Gastroesophageal sphincter (tissue), 4 donors: ENCODE data around the gene SMARCE1. TPM values are rescaled to one million over a fixed set of nuclear protein-coding genes. Genes with fewer than 3 reads are reported as not detected.

ENCODE experiments used
- ATAC-seq: fragments of 150-250 bp; one replicate; pipeline ENCODE4 v1.9.1; 2016; ENCODE audit warnings: mild to moderate bottlenecking, moderate library complexity
- H3K27ac ChIP-seq, 4 donors: fragments of 200-600 bp; sonication (generic) in 3 of 4; 1 replicate in 3 of 4; 2 replicates in 1 of 4; pipeline ENCODE4 v1.5.1; 2016 to 2019
- H3K27me3 ChIP-seq: fragments of 200-600 bp; sonication (generic); one replicate; pipeline ENCODE4 v1.5.1; 2019
- H3K36me3 ChIP-seq, 2 donors: fragments of 200-600 bp; sonication (generic); one replicate each; pipeline ENCODE4 v1.5.1; 2019; ENCODE audit warnings: control low read depth in 1 of 2
- H3K4me1 ChIP-seq, 3 donors: fragments of 200-600 bp; sonication (generic); 1 replicate in 2 of 3; 2 replicates in 1 of 3; pipeline ENCODE4 v1.5.1; 2016 to 2019; ENCODE audit warnings: control low read depth in 2 of 3
- H3K4me3 ChIP-seq, 2 donors: fragments of 200-600 bp; sonication (generic); one replicate each; pipeline ENCODE4 v1.5.1; 2019; ENCODE audit warnings: mild to moderate bottlenecking in 1 of 2, moderate library complexity in 1 of 2
- H3K9me3 ChIP-seq, 3 donors: fragments of 200-600 bp; sonication (generic); one replicate each; pipeline ENCODE4 v1.5.1; 2017 to 2019; ENCODE audit warnings: control low read depth in 2 of 3
- CTCF ChIP-seq, 4 experiments: fragments of 200-600 bp in 2 of 4; fragments of 450-650 bp in 2 of 4; sonication (generic) in 1 of 4; IDR thresholded peaks; one replicate each; pipeline ENCODE4 v1.5.1; 2017 to 2019; ENCODE audit warnings: antibody characterized with exemption in 4 of 4, mild to moderate bottlenecking in 2 of 4, moderate library complexity in 2 of 4
- EP300 ChIP-seq: sonication (generic); formaldehyde crosslinking; IDR thresholded peaks from one replicate; pipeline ENCODE4 v1.6.1; 2017; ENCODE audit warnings: antibody characterized with exemption, mild to moderate bottlenecking
- POLR2A ChIP-seq, 2 donors: fragments of 450-650 bp; IDR thresholded peaks; one replicate each; pipeline ENCODE4 v1.6.1; 2017; ENCODE audit warnings: antibody characterized with exemption in 2 of 2, mild to moderate bottlenecking in 2 of 2, moderate library complexity in 1 of 2
- POLR2AphosphoS5 ChIP-seq: sonication (generic); formaldehyde crosslinking; IDR thresholded peaks from one replicate; pipeline ENCODE4 v1.6.1; 2017; ENCODE audit warnings: antibody characterized with exemption
- WGBS, 2 donors: methylation state at CpG; one replicate each; pipeline ENCODE4 v1.1.5; 2018; ENCODE audit warnings: low coverage in 1 of 2; 5-methylcytosine and 5-hydroxymethylcytosine counted together
- total RNA-seq, 4 donors: library from RNA; depleted of rRNA; stranded (reverse); fragments of >200 nt; gene quantifications; one replicate each; pipeline ENCODE4 v1.1.0, GENCODE V29; 2016

Gene SMARCE1
- total RNA-seq, 4 donors from 2014 or later = 102 to 131 (median 109) TPM

- Histone ChIP-seq H3K27me3 (no peaks in the 10 kb centered on the region), H3K4me1 (peaks cover 7 to 56% (median 13%) of the 10 kb centered on the region in 3 donors), H3K4me3 (peak overlapping the region; percentile 79 to 82), H3K36me3 (peaks cover 4 to 34% of the 10 kb centered on the region in 2 donors), H3K27ac (peak overlapping the region; percentile 94 to 98 (median 96)), H3K9me3 (no peaks in the 10 kb centered on the region)
- ATAC-seq = peak; percentile 60
- 6 to 15% methylated on average over 9 to 14 of the region's 18 CpGs for WGBS, 2 donors
- TF ChIP-seq EP300 (no peak), POLR2AphosphoS5 (no peak), POLR2A (IDR thresholded peaks at IDR 0.05) (no peak), CTCF (IDR thresholded peaks at IDR 0.05) (no peak)
Observed at GRCh38 chr17:40646791-40647623, 611 bp downstream of the SMARCE1 start.

- ATAC-seq = no peak
- Histone ChIP-seq H3K27ac (no peak overlapping the region), H3K9me3 (no peaks in the 10 kb centered on the region), H3K4me3 (no peak overlapping the region), H3K36me3 (peaks cover 8 to 45% of the 10 kb centered on the region in 2 donors), H3K4me1 (peaks cover 7 to 62% (median 13%) of the 10 kb centered on the region in 3 donors), H3K27me3 (no peaks in the 10 kb centered on the region)
- 40 to 54% methylated on average over 2 of the region's 2 CpGs for WGBS, 2 donors
- TF ChIP-seq POLR2AphosphoS5 = no peak
- TF ChIP-seq POLR2A (IDR thresholded peaks at IDR 0.05) = no peak
- no peak for TF ChIP-seq CTCF (IDR thresholded peaks at IDR 0.05)
- no peak for TF ChIP-seq EP300
Observed at GRCh38 chr17:40645943-40646342, 1.7 kb downstream of the SMARCE1 start.

GRCh38 chr17:40645291-40645690 lies 2.3 kb downstream of the SMARCE1 start:
- peaks cover 8 to 50% of the 10 kb centered on the region in 2 donors for H3K36me3 ChIP-seq
- no peak overlapping the region for H3K27ac ChIP-seq
- no peak for TF ChIP-seq EP300
- no peak for TF ChIP-seq POLR2A (IDR thresholded peaks at IDR 0.05)
- no peak for TF ChIP-seq CTCF (IDR thresholded peaks at IDR 0.05)
- TF ChIP-seq POLR2AphosphoS5 = no peak
- H3K4me3 ChIP-seq = no peak overlapping the region
- H3K27me3 ChIP-seq = no peaks in the 10 kb centered on the region
- H3K9me3 ChIP-seq = no peaks in the 10 kb centered on the region
- peaks cover 7 to 69% (median 13%) of the 10 kb centered on the region in 3 donors for H3K4me1 ChIP-seq
- ATAC-seq = no peak

- Histone ChIP-seq H3K4me3 (no peak overlapping the region), H3K4me1 (peaks cover 0 to 35% (median 0%) of the 10 kb centered on the region in 3 donors), H3K27ac (no peak overlapping the region), H3K36me3 (peaks cover 33 to 88% of the 10 kb centered on the region in 2 donors), H3K9me3 (no peaks in the 10 kb centered on the region), H3K27me3 (no peaks in the 10 kb centered on the region)
- TF ChIP-seq POLR2A (IDR thresholded peaks at IDR 0.05) (no peak), POLR2AphosphoS5 (no peak), CTCF (IDR thresholded peaks at IDR 0.05) (no peak), EP300 (no peak)
- WGBS, 2 donors = 70% methylated on average over 2 of the region's 2 CpGs; no CpG with 5 or more reads in 1 of the 2 donors
- no peak for ATAC-seq
Observed at GRCh38 chr17:40637931-40638330, 9.7 kb downstream of the SMARCE1 start.

GRCh38 chr17:40633871-40634270 lies 13.7 kb downstream of the SMARCE1 start:
- H3K36me3 ChIP-seq = peaks cover 28 to 94% of the 10 kb centered on the region in 2 donors
- no peaks in the 10 kb centered on the region for H3K9me3 ChIP-seq
- 63 to 75% methylated on average over 1 of the region's 1 CpG for WGBS, 2 donors
- ATAC-seq = no peak
- H3K27ac ChIP-seq = no peak overlapping the region
- no peak overlapping the region for H3K4me3 ChIP-seq
- H3K4me1 ChIP-seq = peaks cover 0 to 9% (median 0%) of the 10 kb centered on the region in 3 donors
- no peak for TF ChIP-seq CTCF (IDR thresholded peaks at IDR 0.05)
- no peak for TF ChIP-seq EP300
- TF ChIP-seq POLR2A (IDR thresholded peaks at IDR 0.05) = no peak
- no peak for TF ChIP-seq POLR2AphosphoS5
- no peaks in the 10 kb centered on the region for H3K27me3 ChIP-seq
